ENCODE results near the gene TMC3.

TMC3 gene

DNA sequence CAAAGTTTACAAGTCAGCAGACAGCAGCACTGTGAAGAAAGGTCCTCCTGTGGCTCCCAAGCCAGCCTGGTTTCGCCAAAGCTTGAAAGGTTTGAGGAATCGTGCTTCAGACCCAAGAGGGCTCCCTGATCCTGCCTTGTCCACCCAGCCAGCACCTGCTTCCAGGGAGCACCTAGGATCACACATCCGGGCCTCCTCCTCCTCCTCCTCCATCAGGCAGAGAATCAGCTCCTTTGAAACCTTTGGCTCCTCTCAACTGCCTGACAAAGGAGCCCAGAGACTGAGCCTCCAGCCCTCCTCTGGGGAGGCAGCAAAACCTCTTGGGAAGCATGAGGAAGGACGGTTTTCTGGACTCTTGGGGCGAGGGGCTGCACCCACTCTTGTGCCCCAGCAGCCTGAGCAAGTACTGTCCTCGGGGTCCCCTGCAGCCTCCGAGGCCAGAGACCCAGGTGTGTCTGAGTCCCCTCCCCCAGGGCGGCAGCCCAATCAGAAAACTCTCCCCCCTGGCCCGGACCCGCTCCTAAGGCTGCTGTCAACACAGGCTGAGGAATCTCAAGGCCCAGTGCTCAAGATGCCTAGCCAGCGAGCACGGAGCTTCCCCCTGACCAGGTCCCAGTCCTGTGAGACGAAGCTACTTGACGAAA, 74.3 kb downstream of the TMC3 start:
- H3F3A ChIP-seq (ENCODE audit: insufficient read depth, low read length): no peaks in the 10 kb centered on the region
- H3K4me1 ChIP-seq (ENCODE audit: insufficient read depth, low read length, severe bottlenecking): peaks cover 99% of the 10 kb centered on the region
- no peaks in the 10 kb centered on the region for H3K9me3 ChIP-seq (ENCODE audit: low read length)
- H3K79me2 ChIP-seq (ENCODE audit: insufficient read depth, low read length): peaks cover 15% of the 10 kb centered on the region
- H3K9ac ChIP-seq (ENCODE audit: low read length): peak overlapping the region; percentile 77
- peak overlapping the region; percentile 68 for H3K4me3 ChIP-seq (ENCODE audit: low read depth, low read length, poor library complexity, severe bottlenecking)
- H4K20me1 ChIP-seq (ENCODE audit: insufficient read depth, low read length): no peaks in the 10 kb centered on the region
- H3K27ac ChIP-seq (ENCODE audit: low read depth, low read length, poor library complexity, severe bottlenecking): peak overlapping the region; percentile 96
- no peaks in the 10 kb centered on the region for H3K9me2 ChIP-seq (ENCODE audit: low read depth, low read length)
- H3K27me3 ChIP-seq (ENCODE audit: insufficient read depth, low read length): no peaks in the 10 kb centered on the region
- H2AFZ ChIP-seq (ENCODE audit: low read length): no peak overlapping the region
- TF ChIP-seq EZH2 (IDR thresholded peaks at IDR 0.05; ENCODE audit: borderline replicate concordance, low read length): no peak
- peak overlapping the region; percentile 89 for H3K4me2 ChIP-seq (ENCODE audit: low read length)
- H3K36me3 ChIP-seq (ENCODE audit: insufficient read depth, low read length): peaks cover 57% of the 10 kb centered on the region

DNA sequence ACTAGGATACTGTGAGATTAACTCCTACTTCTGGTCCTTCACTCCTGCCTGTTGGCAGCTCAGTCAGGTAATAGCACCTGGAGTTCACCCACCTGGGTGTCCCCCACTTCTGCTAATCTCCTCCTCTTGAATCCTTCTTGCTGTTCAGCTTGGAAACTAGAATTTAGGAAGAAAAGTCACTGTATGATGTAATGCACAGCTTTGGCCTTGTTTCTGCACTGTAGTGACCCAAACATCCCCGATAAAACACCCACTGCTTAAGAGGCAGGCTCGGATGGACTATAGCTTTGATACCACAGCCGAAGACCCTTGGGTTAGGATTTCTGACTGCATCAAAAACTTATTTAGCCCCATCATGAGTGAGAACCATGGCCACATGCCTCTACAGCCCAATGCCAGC, 74.9 kb downstream of the TMC3 start:
- no peaks in the 10 kb centered on the region for H3F3A ChIP-seq (ENCODE audit: insufficient read depth, low read length)
- H3K9ac ChIP-seq (ENCODE audit: low read length): peak overlapping the region; percentile 77
- H3K4me2 ChIP-seq (ENCODE audit: low read length): peak overlapping the region; percentile 89
- H3K36me3 ChIP-seq (ENCODE audit: insufficient read depth, low read length): peaks cover 51% of the 10 kb centered on the region
- no peaks in the 10 kb centered on the region for H3K9me3 ChIP-seq (ENCODE audit: low read length)
- peak overlapping the region; percentile 96 for H3K27ac ChIP-seq (ENCODE audit: low read depth, low read length, poor library complexity, severe bottlenecking)
- peaks cover 15% of the 10 kb centered on the region for H3K79me2 ChIP-seq (ENCODE audit: insufficient read depth, low read length)
- H3K4me1 ChIP-seq (ENCODE audit: insufficient read depth, low read length, severe bottlenecking): peaks cover 99% of the 10 kb centered on the region
- no peaks in the 10 kb centered on the region for H3K9me2 ChIP-seq (ENCODE audit: low read depth, low read length)
- no peaks in the 10 kb centered on the region for H4K20me1 ChIP-seq (ENCODE audit: insufficient read depth, low read length)
- H3K27me3 ChIP-seq (ENCODE audit: insufficient read depth, low read length): no peaks in the 10 kb centered on the region
- peak overlapping the region; percentile 68 for H3K4me3 ChIP-seq (ENCODE audit: low read depth, low read length, poor library complexity, severe bottlenecking)
- TF ChIP-seq EZH2 (IDR thresholded peaks at IDR 0.05; ENCODE audit: borderline replicate concordance, low read length): no peak
- TF ChIP-seq CTCF (IDR thresholded peaks at IDR 0.05; ENCODE audit: low read length): no peak
- H2AFZ ChIP-seq (ENCODE audit: low read length): no peak overlapping the region

DNA sequence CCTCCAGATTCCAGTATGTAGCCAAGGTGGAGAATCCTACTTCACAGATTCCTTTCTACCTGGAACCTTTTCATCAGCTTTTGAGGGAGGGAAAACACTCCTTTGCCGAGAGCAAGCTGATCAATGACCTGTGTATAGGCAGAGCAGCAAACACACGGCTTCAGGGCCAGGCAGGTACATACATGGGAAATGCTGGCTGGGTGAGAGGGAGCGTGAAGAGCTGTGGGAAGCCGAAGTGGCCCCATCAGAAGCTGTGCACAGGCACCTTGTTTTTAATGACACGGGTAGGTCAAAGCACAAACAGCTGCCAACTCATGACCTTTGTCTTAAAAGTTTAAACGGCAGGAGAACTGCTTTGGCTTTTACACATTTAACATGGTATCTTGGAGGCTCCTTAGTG, 75.4 kb downstream of the TMC3 start:
- no peak for TF ChIP-seq EZH2 (IDR thresholded peaks at IDR 0.05; ENCODE audit: borderline replicate concordance, low read length)
- TF ChIP-seq CTCF (IDR thresholded peaks at IDR 0.05; ENCODE audit: low read length): no peak
- Histone ChIP-seq H3K9me2 (ENCODE audit: low read depth, low read length) (no peaks in the 10 kb centered on the region), H3K79me2 (ENCODE audit: insufficient read depth, low read length) (peaks cover 15% of the 10 kb centered on the region), H3K4me2 (ENCODE audit: low read length) (peak overlapping the region; percentile 89), H3K36me3 (ENCODE audit: insufficient read depth, low read length) (peaks cover 46% of the 10 kb centered on the region), H4K20me1 (ENCODE audit: insufficient read depth, low read length) (no peaks in the 10 kb centered on the region), H2AFZ (ENCODE audit: low read length) (no peak overlapping the region), H3K9me3 (ENCODE audit: low read length) (no peaks in the 10 kb centered on the region), H3F3A (ENCODE audit: insufficient read depth, low read length) (no peaks in the 10 kb centered on the region), H3K27me3 (ENCODE audit: insufficient read depth, low read length) (no peaks in the 10 kb centered on the region), H3K27ac (ENCODE audit: low read depth, low read length, poor library complexity, severe bottlenecking) (peak overlapping the region; percentile 96), H3K9ac (ENCODE audit: low read length) (peak overlapping the region; percentile 77), H3K4me1 (ENCODE audit: insufficient read depth, low read length, severe bottlenecking) (peaks cover 99% of the 10 kb centered on the region), H3K4me3 (ENCODE audit: low read depth, low read length, poor library complexity, severe bottlenecking) (peak overlapping the region; percentile 68)
